HEK293 (cell line): ENCODE measurements around the gene DUS3L.

Experiments
- BCL11A ChIP-seq: fragments of 450-650 bp; formaldehyde crosslinking; IDR thresholded peaks from 2 replicates; pipeline ENCODE4 v1.5.1; 2016; ENCODE audit warnings: low read depth, missing biosample characterization, missing genetic modification characterization
- HOXA7 ChIP-seq: sonication (generic); formaldehyde crosslinking; IDR thresholded peaks from 2 replicates; pipeline ENCODE4 v1.8.1; 2022; ENCODE audit warnings: missing genetic modification reagents, borderline replicate concordance
- HOXC10 ChIP-seq: sonication (generic); formaldehyde crosslinking; IDR thresholded peaks from 2 replicates; pipeline ENCODE4 v1.8.1; 2023; ENCODE audit warnings: mild to moderate bottlenecking, missing genetic modification reagents
- KLF1 ChIP-seq: fragments of 450-650 bp; formaldehyde crosslinking; IDR thresholded peaks from 2 replicates; pipeline ENCODE4 v1.5.1; 2016; ENCODE audit warnings: missing biosample characterization, missing genetic modification characterization
- MEIS1 ChIP-seq: sonication (generic); formaldehyde crosslinking; IDR thresholded peaks from 2 replicates; pipeline ENCODE4 v1.8.1; 2022; ENCODE audit warnings: missing genetic modification reagents, mild to moderate bottlenecking, borderline replicate concordance
- MZF1 ChIP-seq: fragments of 450-650 bp; formaldehyde crosslinking; IDR thresholded peaks from 2 replicates; pipeline ENCODE4 v1.5.1; 2017; ENCODE audit warnings: missing biosample characterization, missing genetic modification characterization, borderline replicate concordance
- OVOL3 ChIP-seq: fragments of 450-650 bp; formaldehyde crosslinking; IDR thresholded peaks from 2 replicates; pipeline ENCODE4 v1.5.1; 2016; ENCODE audit warnings: missing biosample characterization, missing genetic modification characterization
- PRDM1 ChIP-seq: fragments of 450-650 bp; formaldehyde crosslinking; IDR thresholded peaks from 2 replicates; pipeline ENCODE4; 2016; ENCODE audit warnings: missing biosample characterization, missing genetic modification characterization
- PRDM10 ChIP-seq: fragments of 450-650 bp; formaldehyde crosslinking; IDR thresholded peaks from 2 replicates; pipeline ENCODE4 v1.5.1; 2016; ENCODE audit warnings: missing biosample characterization, missing genetic modification characterization
- SP3 ChIP-seq: fragments of 450-650 bp; formaldehyde crosslinking; IDR thresholded peaks from 2 replicates; pipeline ENCODE4 v1.5.1; 2016; ENCODE audit warnings: missing biosample characterization, missing genetic modification characterization
- TRIM28 ChIP-seq: IDR thresholded peaks from 2 replicates; pipeline ENCODE4 v1.6.1; 2011; ENCODE audit warnings: low read length, control low read depth, borderline replicate concordance
- ZBTB6 ChIP-seq: fragments of 450-650 bp; formaldehyde crosslinking; IDR thresholded peaks from 2 replicates; pipeline ENCODE4 v1.5.1; 2017; ENCODE audit warnings: missing biosample characterization, missing genetic modification characterization
- ZNF140 ChIP-seq: fragments of 450-650 bp; formaldehyde crosslinking; IDR thresholded peaks from 2 replicates; pipeline ENCODE4 v1.5.1; 2016; ENCODE audit warnings: missing biosample characterization, missing genetic modification characterization
- ZNF148 ChIP-seq: fragments of 450-650 bp; formaldehyde crosslinking; IDR thresholded peaks from 2 replicates; pipeline ENCODE4 v1.5.0; 2017; ENCODE audit warnings: missing biosample characterization, missing genetic modification characterization, borderline replicate concordance
- ZNF239 ChIP-seq: fragments of 450-650 bp; formaldehyde crosslinking; IDR thresholded peaks from 2 replicates; pipeline ENCODE4 v1.5.1; 2016; ENCODE audit warnings: missing biosample characterization, missing genetic modification characterization
- ZNF280D ChIP-seq: fragments of 450-650 bp; formaldehyde crosslinking; IDR thresholded peaks from 2 replicates; pipeline ENCODE4 v1.5.1; 2016; ENCODE audit warnings: missing biosample characterization, missing genetic modification characterization
- ZNF302 ChIP-seq: fragments of 450-650 bp; formaldehyde crosslinking; IDR thresholded peaks from 2 replicates; pipeline ENCODE4 v1.5.1; 2016; ENCODE audit warnings: missing biosample characterization, missing genetic modification characterization, low read depth
- ZNF394 ChIP-seq: fragments of 450-650 bp; formaldehyde crosslinking; IDR thresholded peaks from 2 replicates; pipeline ENCODE4 v1.5.1; 2016; ENCODE audit warnings: missing biosample characterization, missing genetic modification characterization, mild to moderate bottlenecking, moderate library complexity, borderline replicate concordance
- ZNF433 ChIP-seq: fragments of 450-650 bp; formaldehyde crosslinking; IDR thresholded peaks from 2 replicates; pipeline ENCODE4 v1.5.1; 2016; ENCODE audit warnings: missing biosample characterization, missing genetic modification characterization, low read depth
- ZNF473 ChIP-seq: fragments of 450-650 bp; formaldehyde crosslinking; IDR thresholded peaks from 2 replicates; pipeline ENCODE4 v1.5.1; 2017; ENCODE audit warnings: missing biosample characterization, missing genetic modification characterization
- ZNF530 ChIP-seq: fragments of 450-650 bp; formaldehyde crosslinking; IDR thresholded peaks from 2 replicates; pipeline ENCODE4 v1.5.1; 2016; ENCODE audit warnings: low read depth, missing biosample characterization, missing genetic modification characterization
- ZNF544 ChIP-seq: fragments of 450-650 bp; formaldehyde crosslinking; IDR thresholded peaks from 2 replicates; pipeline ENCODE4 v1.5.0; 2017; ENCODE audit warnings: missing biosample characterization, missing genetic modification characterization
- ZNF585B ChIP-seq: fragments of 450-650 bp; formaldehyde crosslinking; IDR thresholded peaks from 2 replicates; pipeline ENCODE4 v1.5.1; 2016; ENCODE audit warnings: missing biosample characterization, missing genetic modification characterization
- ZNF639 ChIP-seq: fragments of 450-650 bp; formaldehyde crosslinking; IDR thresholded peaks from 2 replicates; pipeline ENCODE4 v1.5.1; 2016; ENCODE audit warnings: missing biosample characterization, missing genetic modification characterization
- ZNF692 ChIP-seq: fragments of 450-650 bp; formaldehyde crosslinking; IDR thresholded peaks from 2 replicates; pipeline ENCODE4 v1.5.1; 2016; ENCODE audit warnings: missing biosample characterization, missing genetic modification characterization
- ZNF777 ChIP-seq: fragments of 450-650 bp; formaldehyde crosslinking; IDR thresholded peaks from 2 replicates; pipeline ENCODE4 v1.5.1; 2017; ENCODE audit warnings: missing biosample characterization, missing genetic modification characterization, borderline replicate concordance
- ZNF843 ChIP-seq: fragments of 450-650 bp; formaldehyde crosslinking; IDR thresholded peaks from 2 replicates; pipeline ENCODE4 v1.5.1; 2016; ENCODE audit warnings: missing biosample characterization, missing genetic modification characterization

Gene DUS3L

GRCh38 chr19:5827891-5828660, 37.1 kb upstream of the DUS3L start (continued):
- TF ChIP-seq ZNF280D (tag by site-specific recombination), result no peak
- TF ChIP-seq SP3 (tag by site-specific recombination), result peak; percentile 36; the same call in 1 of the 2 replicates
- TF ChIP-seq OVOL3 (tag by site-specific recombination), result no peak
- TF ChIP-seq TRIM28, result no peak
- peak; percentile 81 for TF ChIP-seq ZNF843
- no peak for TF ChIP-seq ZNF473 (tag by site-specific recombination)
- TF ChIP-seq ZNF239 (tag by site-specific recombination), result no peak
- no peak for TF ChIP-seq ZBTB6 (tag by site-specific recombination)
- no peak for TF ChIP-seq HOXA7 (CRISPR knock-in tag)
- no peak for TF ChIP-seq ZNF433 (tag by site-specific recombination)
- no peak for TF ChIP-seq BCL11A (tag by site-specific recombination)
- TF ChIP-seq MZF1 (tag by site-specific recombination), result no peak
- TF ChIP-seq ZNF692 (tag by site-specific recombination), result peak; percentile 91
- TF ChIP-seq ZNF140 (tag by site-specific recombination), result no peak
- peak; percentile 68; the same call in 1 of the 2 replicates for TF ChIP-seq ZNF639 (tag by site-specific recombination)
- TF ChIP-seq ZNF777 (tag by site-specific recombination), result peak; percentile 58; the same call in 1 of the 2 replicates
- no peak for TF ChIP-seq HOXC10 (CRISPR knock-in tag)
- no peak for TF ChIP-seq ZNF544 (tag by site-specific recombination)
- TF ChIP-seq ZNF394, result peak; percentile 63
- TF ChIP-seq PRDM1 (tag by site-specific recombination), result no peak
- TF ChIP-seq KLF1 (tag by site-specific recombination), result 0 out of 2 replicates have a peak, but pooled peaks have one; percentile 60
- TF ChIP-seq PRDM10 (tag by site-specific recombination), result peak; percentile 58
- no peak for TF ChIP-seq MEIS1 (CRISPR knock-in tag)
- TF ChIP-seq ZNF148 (tag by site-specific recombination), result no peak
- TF ChIP-seq ZNF302 (tag by site-specific recombination), result no peak
- no peak for TF ChIP-seq ZNF585B (tag by site-specific recombination)
- no peak for TF ChIP-seq ZNF530 (tag by site-specific recombination)
